GM12878 (cell line): ENCODE results near the gene SMTNL2.

ENCODE experiments used
- MAX ChIP-seq: IDR thresholded peaks from 2 replicates; pipeline ENCODE4 v1.6.1; 2012; ENCODE audit warnings: low read depth, low read length, improper control_type of control experiment
- MTA3 ChIP-seq: IDR thresholded peaks from 2 replicates; pipeline ENCODE4 v1.6.1; 2012; ENCODE audit warnings: low read length, inconsistent platforms, borderline replicate concordance
- MXI1 ChIP-seq: fragments of 150-350 bp; IDR thresholded peaks from 2 replicates; pipeline ENCODE4 v1.6.1; 2011; ENCODE audit warnings: low read depth, mild to moderate bottlenecking, inconsistent platforms, low read length, improper control_type of control experiment
- NFXL1 ChIP-seq: fragments of 450-650 bp; IDR thresholded peaks from 2 replicates; pipeline ENCODE4 v1.6.1; 2017; ENCODE audit warnings: antibody characterized with exemption, mild to moderate bottlenecking, borderline replicate concordance
- NRF1 ChIP-seq: conservative IDR thresholded peaks from 2 replicates; pipeline ENCODE4 v1.6.1; 2011; ENCODE audit warnings: mild to moderate bottlenecking, low read depth, low read length, improper control_type of control experiment
- SIN3A ChIP-seq: IDR thresholded peaks from 2 replicates; pipeline ENCODE4 v1.6.1; 2012; ENCODE audit warnings: low read depth, low read length, improper control_type of control experiment
- SUZ12 ChIP-seq: fragments of 200-600 bp; sonication (generic); IDR thresholded peaks from one replicate; pipeline ENCODE4 v1.6.1; 2018; ENCODE audit warnings: antibody characterized with exemption, mild to moderate bottlenecking; ENCODE audit not compliant: unreplicated experiment
- TF ChIP-seq, protein P1 (sequence below), 3 experiments: IDR thresholded peaks in 2 of 3; conservative IDR thresholded peaks in 1 of 3; 2 replicates each; pipeline ENCODE4 v1.5.1; 2011; ENCODE audit warnings: low read depth in 3 of 3, low read length in 3 of 3, mild to moderate bottlenecking in 3 of 3, control low read depth in 2 of 3, moderate library complexity in 2 of 3, inconsistent platforms in 1 of 3, mixed read lengths in 1 of 3; ENCODE audit not compliant: control insufficient read depth in 2 of 3, insufficient read depth in 1 of 3; ENCODE audit errors: extremely low read depth in 1 of 3

- TF ChIP-seq MTA3 (no peak), MXI1 (no peak), SIN3A (no peak), NRF1 (no peak), MAX (no peak), NFXL1 (no peak), SUZ12 (no peak)
- TF ChIP-seq, protein P1, sequence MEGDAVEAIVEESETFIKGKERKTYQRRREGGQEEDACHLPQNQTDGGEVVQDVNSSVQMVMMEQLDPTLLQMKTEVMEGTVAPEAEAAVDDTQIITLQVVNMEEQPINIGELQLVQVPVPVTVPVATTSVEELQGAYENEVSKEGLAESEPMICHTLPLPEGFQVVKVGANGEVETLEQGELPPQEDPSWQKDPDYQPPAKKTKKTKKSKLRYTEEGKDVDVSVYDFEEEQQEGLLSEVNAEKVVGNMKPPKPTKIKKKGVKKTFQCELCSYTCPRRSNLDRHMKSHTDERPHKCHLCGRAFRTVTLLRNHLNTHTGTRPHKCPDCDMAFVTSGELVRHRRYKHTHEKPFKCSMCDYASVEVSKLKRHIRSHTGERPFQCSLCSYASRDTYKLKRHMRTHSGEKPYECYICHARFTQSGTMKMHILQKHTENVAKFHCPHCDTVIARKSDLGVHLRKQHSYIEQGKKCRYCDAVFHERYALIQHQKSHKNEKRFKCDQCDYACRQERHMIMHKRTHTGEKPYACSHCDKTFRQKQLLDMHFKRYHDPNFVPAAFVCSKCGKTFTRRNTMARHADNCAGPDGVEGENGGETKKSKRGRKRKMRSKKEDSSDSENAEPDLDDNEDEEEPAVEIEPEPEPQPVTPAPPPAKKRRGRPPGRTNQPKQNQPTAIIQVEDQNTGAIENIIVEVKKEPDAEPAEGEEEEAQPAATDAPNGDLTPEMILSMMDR (IDR thresholded peaks at IDR 0.05 in 2 of 3, conservative IDR thresholded peaks at IDR 0.05 in 1 of 3; ENCODE audit: control insufficient read depth in 2 of 3, extremely low read depth in 1 of 3, insufficient read depth in 1 of 3, low read depth in 3 of 3, low read length in 3 of 3): no peak
These were observed 3.5 kb downstream of the SMTNL2 start for GRCh38 chr17:4587803-4588202.
